GM18873 (cell line): Measurements from ENCODE around the gene IFITM5.
"Not testable (repeated sequence)": the region's sequence is repeated elsewhere in the genome, so short reads cannot be mapped to it uniquely, and the experiment has no call there.

Source experiments
- ATAC-seq: cut with Tn5 transposase; IDR thresholded peaks from one replicate; pipeline ENCODE4 v1.9.1; 2021; ENCODE audit warnings: mild to moderate bottlenecking, moderate library complexity, moderate number of reproducible peaks; ENCODE audit not compliant: unreplicated experiment, low FRiP score

Gene IFITM5

GRCh38 chr11:286977-287820 is 12.1 kb downstream of the IFITM5 start:
- not testable (repeated sequence) for ATAC-seq

- no peak for ATAC-seq
Observed at GRCh38 chr11:285894-286220, 13.5 kb downstream of the IFITM5 start.

- no peak for ATAC-seq
Observed at GRCh38 chr11:285021-285893, 14.1 kb downstream of the IFITM5 start.

GRCh38 chr11:284105-285020 is 15.0 kb downstream of the IFITM5 start:
- no peak for ATAC-seq

GRCh38 chr11:283405-284104 is 15.8 kb downstream of the IFITM5 start:
- ATAC-seq: no peak

GRCh38 chr11:282630-283360 is 16.5 kb downstream of the IFITM5 start:
- no peak for ATAC-seq

- ATAC-seq: no peak
Observed at GRCh38 chr11:282171-282570, 17.2 kb downstream of the IFITM5 start.

- no peak for ATAC-seq
Observed at GRCh38 chr11:281486-282161, 17.7 kb downstream of the IFITM5 start.

GRCh38 chr11:280706-281485 is 18.4 kb downstream of the IFITM5 start:
- ATAC-seq: no peak

- ATAC-seq: no peak
Observed at GRCh38 chr11:279966-280705, 19.2 kb downstream of the IFITM5 start.

- ATAC-seq: no peak
Observed at GRCh38 chr11:279040-279965, 20.0 kb downstream of the IFITM5 start.

- no peak for ATAC-seq
Observed at GRCh38 chr11:278001-278951, 21.1 kb downstream of the IFITM5 start, which contains the start of gene NLRP6. Gene NLRP6 (plus strand): TSS chr11:278407. CDS start chr11:278570, 163 bp downstream.

GRCh38 chr11:276219-276618 is 23.1 kb downstream of the IFITM5 start:
- ATAC-seq: no peak

- ATAC-seq: no peak
Observed at GRCh38 chr11:272931-273198, 26.5 kb downstream of the IFITM5 start.

- ATAC-seq: no peak
Observed at GRCh38 chr11:272195-272930, 27.0 kb downstream of the IFITM5 start.
